ENCODE results near the gene TANK. TPM values are rescaled to one million over a fixed set of nuclear protein-coding genes. Genes with fewer than 3 reads are reported as not detected.
"Not testable (repeated sequence)": the region's sequence is repeated elsewhere in the genome, so short reads cannot be mapped to it uniquely, and the experiment has no call there.

The TANK gene
- total RNA-seq, 2 donors from 2014 or later, result 28.5 to 40.2 TPM

DNA sequence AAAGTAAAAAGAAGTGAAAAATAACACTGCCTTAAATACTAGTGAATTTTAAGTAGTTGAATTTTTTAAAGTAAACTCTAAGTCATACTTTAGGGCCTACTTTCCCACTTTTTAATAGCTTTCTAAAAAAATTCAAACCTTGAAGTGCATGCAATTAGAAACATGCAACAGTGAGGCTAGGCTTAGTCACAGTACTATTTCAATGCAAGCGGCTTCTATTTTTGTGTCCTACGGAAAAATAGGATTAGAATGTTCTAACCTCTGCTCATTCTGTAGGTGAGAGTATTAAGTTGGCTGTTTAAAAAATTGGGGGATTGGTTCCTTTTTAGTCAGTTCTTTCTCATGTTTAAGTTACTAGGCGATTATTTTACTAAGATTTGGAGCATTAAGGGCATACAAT lies 108.9 kb downstream of the TANK start:
- no peak overlapping the region for H3K4me3 ChIP-seq
- 88 to 92% methylated on average over 3 of the region's 3 CpGs for WGBS, 2 donors
- intact Hi-C loops (cut with DNase I), result no loop called here

GRCh38 chr2:161273038-161273760 lies 113.0 kb downstream of the TANK start:
- intact Hi-C loops (cut with DNase I), result loop anchor here (10.0 kb wide), 1 partner anchor 48 kb away; no protein-coding TSS in a partner anchor
- H3K9me3 ChIP-seq, result no peaks in the 10 kb centered on the region
- H3K27me3 ChIP-seq, result no peaks in the 10 kb centered on the region
- no peaks in the 10 kb centered on the region for H3K36me3 ChIP-seq (replicated peaks in 1 of 2; ENCODE audit: insufficient read depth in 1 of 2, low read depth in 2 of 2)
- 35 to 39% methylated on average over 5 of the region's 5 CpGs for WGBS, 2 donors
- H3K27ac ChIP-seq, result no peak overlapping the region
- peak in 2 of 4 donors; percentile 21 to 49 for DNase-seq
- ATAC-seq, result no peak
- H3K4me1 ChIP-seq, result no peaks in the 10 kb centered on the region
- H3K4me3 ChIP-seq, result no peak overlapping the region
- no peak for TF ChIP-seq POLR2A (IDR thresholded peaks at IDR 0.05)
- TF ChIP-seq CTCF (IDR thresholded peaks at IDR 0.05), result peak; percentile 39 to 75 (median 67)

More for the DNA sequence above, 108.9 kb downstream of the TANK start:
- Histone ChIP-seq H3K27ac (no peak overlapping the region), H3K4me1 (no peaks in the 10 kb centered on the region), H3K36me3 (replicated peaks in 1 of 2; ENCODE audit: insufficient read depth in 1 of 2, low read depth in 2 of 2) (no peaks in the 10 kb centered on the region), H3K27me3 (no peaks in the 10 kb centered on the region), H3K9me3 (no peaks in the 10 kb centered on the region)
- no peak for ATAC-seq
- DNase-seq, result no peak
- TF ChIP-seq POLR2A (IDR thresholded peaks at IDR 0.05), result no peak
- no peak for TF ChIP-seq CTCF (IDR thresholded peaks at IDR 0.05)

- H3K36me3 ChIP-seq (replicated peaks in 1 of 2; ENCODE audit: insufficient read depth in 1 of 2, low read depth in 2 of 2), result not testable (repeated sequence)
These were observed 118.5 kb downstream of the TANK start for GRCh38 chr2:161278564-161279229.

GRCh38 chr2:161279230-161279815 lies 119.1 kb downstream of the TANK start:
- not testable (repeated sequence) for H3K9me3 ChIP-seq; H3K36me3 ChIP-seq (replicated peaks in 1 of 2; ENCODE audit: insufficient read depth in 1 of 2, low read depth in 2 of 2); H3K4me1 ChIP-seq; H3K27me3 ChIP-seq; DNase-seq; H3K4me3 ChIP-seq; H3K27ac ChIP-seq; ATAC-seq
- WGBS, 2 donors, result 54 to 63% methylated on average over 5 of the region's 5 CpGs
- intact Hi-C loops (cut with DNase I), result loop anchor here (10.0 kb wide), 1 partner anchor 55 kb away; no protein-coding TSS in a partner anchor

More at GRCh38 chr2:161278564-161279229, 118.5 kb downstream of the TANK start:
- not testable (repeated sequence) for H3K4me3 ChIP-seq, H3K9me3 ChIP-seq, ATAC-seq, H3K4me1 ChIP-seq, H3K27ac ChIP-seq, H3K27me3 ChIP-seq
- peak in 1 of 4 donors; percentile 16 for DNase-seq
- intact Hi-C loops (cut with DNase I), result loop anchor here (10.0 kb wide), 1 partner anchor 54 kb away; no protein-coding TSS in a partner anchor
- WGBS, 2 donors, result 52% methylated on average over 11 of the region's 11 CpGs

- H3K36me3 ChIP-seq (replicated peaks in 1 of 2; ENCODE audit: insufficient read depth in 1 of 2, low read depth in 2 of 2); H3K27me3 ChIP-seq; H3K27ac ChIP-seq; H3K9me3 ChIP-seq; H3K4me3 ChIP-seq; ATAC-seq; intact Hi-C loops (cut with DNase I); H3K4me1 ChIP-seq: not testable (repeated sequence)
- peak in 3 of 7 experiments; percentile 5 to 26 (median 13) for TF ChIP-seq CTCF (IDR thresholded peaks at IDR 0.05)
- peak in 3 of 4 donors; percentile 45 for DNase-seq
- 69 to 72% methylated on average over 18 of the region's 18 CpGs for WGBS, 2 donors
These were observed 120.7 kb downstream of the TANK start for GRCh38 chr2:161280906-161281323.

GRCh38 chr2:161281615-161282310 lies 121.5 kb downstream of the TANK start:
- H3K4me1 ChIP-seq; ATAC-seq; H3K36me3 ChIP-seq (replicated peaks in 1 of 2; ENCODE audit: insufficient read depth in 1 of 2, low read depth in 2 of 2); intact Hi-C loops (cut with DNase I); H3K4me3 ChIP-seq; H3K27me3 ChIP-seq; H3K9me3 ChIP-seq; H3K27ac ChIP-seq: not testable (repeated sequence)
- WGBS, 2 donors, result 68 to 71% methylated on average over 11 of the region's 11 CpGs
- peak in 1 of 4 donors; percentile 12 for DNase-seq

DNA sequence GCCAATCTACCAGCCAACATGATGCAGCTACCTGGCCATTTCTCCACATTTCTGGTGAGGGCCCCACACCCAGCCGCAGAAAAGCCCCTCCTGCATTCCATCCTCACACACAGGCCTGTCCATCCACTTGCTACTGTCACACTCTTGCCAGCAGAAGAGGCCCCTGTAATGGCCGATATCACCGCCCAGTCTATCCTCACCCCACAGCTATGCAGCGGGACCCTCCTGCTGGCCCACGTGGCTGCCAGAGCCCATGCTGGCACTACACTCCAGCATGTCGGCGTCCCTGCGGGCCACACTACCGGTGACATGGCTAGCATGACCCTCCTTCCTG lies 122.0 kb downstream of the TANK start:
- intact Hi-C loops (cut with DNase I); H3K9me3 ChIP-seq; H3K36me3 ChIP-seq (replicated peaks in 1 of 2; ENCODE audit: insufficient read depth in 1 of 2, low read depth in 2 of 2); ATAC-seq; H3K4me1 ChIP-seq; H3K27me3 ChIP-seq; H3K27ac ChIP-seq; H3K4me3 ChIP-seq: not testable (repeated sequence)
- 82 to 84% methylated on average over 9 of the region's 9 CpGs for WGBS, 2 donors
- DNase-seq, result peak in 2 of 4 donors; percentile 11 to 15

All from body of pancreas (tissue), 4 donors.